Right kidney (tissue), 1 donor: ENCODE measurements around the gene ABCD3.
A peak's percentile ranks its signal among the peaks of the same experiment; 100 is the strongest.

Source experiments
- DNase-seq: peaks from one replicate; pipeline ENCODE4 v3.0.0-alpha.2; 2016

ABCD3 gene

GRCh38 chr1:94462606-94463005 is 44.4 kb downstream of the ABCD3 start:
- no peak for DNase-seq

- no peak for DNase-seq
These were observed 45.0 kb downstream of the ABCD3 start for GRCh38 chr1:94463056-94463764.

GRCh38 chr1:94463765-94464330 is 45.7 kb downstream of the ABCD3 start:
- DNase-seq = no peak

- DNase-seq = no peak
These were observed 50.5 kb downstream of the ABCD3 start for GRCh38 chr1:94468708-94469107.

- no peak for DNase-seq
These were observed 53.1 kb downstream of the ABCD3 start for GRCh38 chr1:94471271-94471670.

GRCh38 chr1:94475232-94475631 is 57.0 kb downstream of the ABCD3 start:
- no peak for DNase-seq

GRCh38 chr1:94479682-94480081 is 61.5 kb downstream of the ABCD3 start:
- no peak for DNase-seq

GRCh38 chr1:94481473-94481933 is 63.3 kb downstream of the ABCD3 start:
- peak; percentile 33 for DNase-seq

- DNase-seq = no peak
These were observed 68.8 kb downstream of the ABCD3 start for GRCh38 chr1:94486990-94487389.

- no peak for DNase-seq
These were observed 72.4 kb downstream of the ABCD3 start for GRCh38 chr1:94490556-94490955.

- no peak for DNase-seq
These were observed 78.0 kb downstream of the ABCD3 start for GRCh38 chr1:94496076-94496755.

- no peak for DNase-seq
These were observed 83.2 kb downstream of the ABCD3 start for GRCh38 chr1:94501426-94501825.

- no peak for DNase-seq
These were observed 83.7 kb downstream of the ABCD3 start for GRCh38 chr1:94501935-94502334.

- no peak for DNase-seq
These were observed 85.0 kb downstream of the ABCD3 start for GRCh38 chr1:94503153-94503552.

GRCh38 chr1:94504601-94505000 is 86.4 kb downstream of the ABCD3 start:
- DNase-seq = no peak

- no peak for DNase-seq
These were observed 94.6 kb downstream of the ABCD3 start for GRCh38 chr1:94512816-94513215.

GRCh38 chr1:94514095-94514727 is 96.0 kb downstream of the ABCD3 start:
- DNase-seq = no peak

GRCh38 chr1:94515296-94515947 is 97.2 kb downstream of the ABCD3 start:
- DNase-seq = no peak

- DNase-seq = no peak
These were observed 101.2 kb downstream of the ABCD3 start for GRCh38 chr1:94519351-94519750.

GRCh38 chr1:94522304-94522703 is 104.1 kb downstream of the ABCD3 start:
- no peak for DNase-seq

- DNase-seq = no peak
These were observed 106.3 kb downstream of the ABCD3 start for GRCh38 chr1:94524531-94524930.

- no peak for DNase-seq
These were observed 108.2 kb downstream of the ABCD3 start for GRCh38 chr1:94526152-94526980.
